Measurements from ENCODE around the gene TMEM109. TPM values are rescaled to one million over a fixed set of nuclear protein-coding genes. Genes with fewer than 3 reads are reported as not detected.

Gene TMEM109
- total RNA-seq, 2 donors from 2014 or later, result 32.0 to 39.7 TPM

GRCh38 chr11:60921777-60922335 is 7.9 kb downstream of the TMEM109 start:
- no peak for ATAC-seq
- intact Hi-C loops (cut with DNase I, micrococcal nuclease), result no loop called here

GRCh38 chr11:60922906-60923305 is 8.9 kb downstream of the TMEM109 start:
- ATAC-seq (no peak), DNase-seq (no peak)
- intact Hi-C loops (cut with DNase I, micrococcal nuclease), result no loop called here

More at GRCh38 chr11:60921777-60922335, 7.9 kb downstream of the TMEM109 start:
- DNase-seq, result no peak

GRCh38 chr11:60923326-60923725 is 9.4 kb downstream of the TMEM109 start:
- ATAC-seq (no peak), DNase-seq (no peak)
- intact Hi-C loops (cut with DNase I, micrococcal nuclease), result no loop called here

GRCh38 chr11:60923800-60924109 is 9.8 kb downstream of the TMEM109 start:
- peak; percentile 19 for ATAC-seq
- DNase-seq, result no peak
- intact Hi-C loops (cut with DNase I, micrococcal nuclease), result no loop called here

- peak; percentile 95 for ATAC-seq
- intact Hi-C loops (cut with DNase I, micrococcal nuclease), result no loop called here
- DNase-seq, result peak; percentile 69 to 83
Measured at GRCh38 chr11:60924110-60924905, 10.3 kb downstream of the TMEM109 start, which contains the start of gene TMEM132A. Gene TMEM132A, plus strand, starts transcription at chr11:60924460. Its CDS starts 174 bp downstream, at chr11:60924634.

GRCh38 chr11:60924906-60925853 is 11.2 kb downstream of the TMEM109 start:
- ATAC-seq, result no peak
- DNase-seq, result no peak
- intact Hi-C loops (cut with DNase I, micrococcal nuclease), result no loop called here

GRCh38 chr11:60925868-60926267 is 11.9 kb downstream of the TMEM109 start:
- no peak for DNase-seq
- ATAC-seq, result no peak
- intact Hi-C loops (cut with DNase I, micrococcal nuclease), result no loop called here

- DNase-seq (no peak), ATAC-seq (no peak)
- intact Hi-C loops (cut with DNase I, micrococcal nuclease), result no loop called here
Measured at GRCh38 chr11:60926500-60926899, 12.5 kb downstream of the TMEM109 start.

- ATAC-seq (no peak), DNase-seq (no peak)
- intact Hi-C loops (cut with DNase I, micrococcal nuclease), result no loop called here
Measured at GRCh38 chr11:60927061-60927592, 13.2 kb downstream of the TMEM109 start.

- no peak for DNase-seq
- ATAC-seq, result no peak
- intact Hi-C loops (cut with DNase I, micrococcal nuclease), result no loop called here
Measured at GRCh38 chr11:60927600-60927999, 13.6 kb downstream of the TMEM109 start.

GRCh38 chr11:60928563-60929001 is 14.6 kb downstream of the TMEM109 start:
- intact Hi-C loops (cut with DNase I, micrococcal nuclease), result no loop called here
- DNase-seq (no peak), ATAC-seq (no peak)

GRCh38 chr11:60929764-60930163 is 15.8 kb downstream of the TMEM109 start:
- DNase-seq, result no peak

GRCh38 chr11:60930394-60930793 is 16.4 kb downstream of the TMEM109 start:
- intact Hi-C loops (cut with DNase I, micrococcal nuclease), result no loop called here
- DNase-seq (no peak), ATAC-seq (no peak)

More at GRCh38 chr11:60929764-60930163, 15.8 kb downstream of the TMEM109 start:
- ATAC-seq, result no peak
- intact Hi-C loops (cut with DNase I, micrococcal nuclease), result no loop called here

- intact Hi-C loops (cut with DNase I, micrococcal nuclease), result no loop called here
- ATAC-seq, result no peak
- DNase-seq, result no peak
Measured at GRCh38 chr11:60931917-60932316, 18.0 kb downstream of the TMEM109 start.

- intact Hi-C loops (cut with DNase I, micrococcal nuclease), result no loop called here
- DNase-seq (no peak), ATAC-seq (no peak)
Measured at GRCh38 chr11:60932605-60933356, 18.8 kb downstream of the TMEM109 start.

- ATAC-seq (no peak), DNase-seq (no peak)
- intact Hi-C loops (cut with DNase I, micrococcal nuclease), result no loop called here
Measured at GRCh38 chr11:60933416-60934123, 19.6 kb downstream of the TMEM109 start.

GRCh38 chr11:60934124-60934789 is 20.3 kb downstream of the TMEM109 start:
- intact Hi-C loops (cut with DNase I, micrococcal nuclease), result no loop called here
- DNase-seq (no peak), ATAC-seq (no peak)
